T-helper 1 cell (primary cell): ENCODE measurements around the gene URB1.
A peak's percentile ranks its signal among the peaks of the same experiment; 100 is the strongest.
"Not testable (repeated sequence)": the region's sequence is repeated elsewhere in the genome, so short reads cannot be mapped to it uniquely, and the experiment has no call there.

Experiments used
- DNase-seq, 5 donors: peaks; one replicate each; pipeline ENCODE4 v3.0.0-alpha.2; 2012 to 2020

URB1 gene

GRCh38 chr21:32281531-32281930, 111.3 kb downstream of the URB1 start:
- no peak for DNase-seq

DNA sequence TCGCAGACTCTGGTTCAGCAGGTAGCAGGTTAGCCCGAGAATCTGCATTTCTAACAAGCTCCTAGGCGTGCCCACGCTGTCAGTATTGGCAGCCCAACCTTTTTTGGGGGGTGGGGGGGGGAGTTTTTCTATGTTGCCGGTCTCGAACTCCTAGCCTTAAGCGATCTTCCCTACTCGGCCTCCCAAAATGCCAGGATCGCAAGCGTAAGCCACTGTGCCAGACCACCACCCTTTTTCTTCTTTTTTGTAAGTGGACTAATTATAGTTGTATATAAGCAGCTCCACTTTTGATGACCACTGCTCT, 113.5 kb downstream of the URB1 start:
- DNase-seq, result no peak

DNA sequence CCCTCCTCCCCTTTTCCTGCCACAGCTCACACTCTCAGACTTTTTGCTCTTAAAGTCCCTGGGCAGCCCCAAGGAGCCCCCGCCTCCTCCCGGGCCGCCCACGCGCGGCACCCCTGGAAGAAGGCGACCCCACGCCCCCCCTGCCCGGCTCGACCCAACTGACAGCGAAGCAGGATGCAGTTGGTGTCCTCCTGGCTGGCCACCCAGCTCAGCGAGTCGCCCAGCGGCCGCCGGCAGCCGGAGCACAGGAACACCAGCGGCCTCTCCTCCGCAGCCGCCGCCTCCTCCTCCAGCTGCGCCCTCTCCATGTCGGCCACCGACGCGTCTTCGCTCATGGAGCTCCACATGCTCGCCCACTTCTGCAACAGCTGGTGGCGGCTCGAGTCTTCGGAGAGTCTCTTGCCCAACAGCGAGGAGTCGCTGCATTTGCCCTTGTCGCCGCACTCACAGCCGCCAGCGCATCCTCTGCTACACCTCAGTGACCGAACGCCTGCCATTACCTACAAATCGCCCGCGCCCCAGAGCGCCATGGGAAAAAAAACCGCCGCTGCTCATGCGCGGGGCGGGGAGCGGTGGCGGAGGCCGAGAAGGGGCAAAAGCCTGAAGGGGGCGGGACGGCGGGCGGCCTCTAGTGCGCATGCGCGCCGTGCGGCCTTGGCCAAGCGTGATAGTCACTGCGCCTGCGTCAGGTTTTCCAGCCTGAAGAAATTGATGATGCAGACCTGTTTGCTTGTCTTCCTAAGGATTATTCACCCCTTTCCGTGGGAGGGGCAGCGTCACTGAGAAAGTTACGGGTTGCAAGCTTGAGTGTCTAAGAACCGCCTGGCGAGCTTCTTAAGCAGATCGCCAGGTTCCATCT, 114.1 kb downstream of the URB1 start, which contains the start of gene MIS18A:
TSS of gene MIS18A (minus strand) at position 532 of the 859 bp plus-strand sequence. CDS start at position 497, 35 bp downstream.
- peak; percentile 91 to 96 (median 95) for DNase-seq

- no peak for DNase-seq
Measured at GRCh38 chr21:32278103-32278502, 114.7 kb downstream of the URB1 start.

GRCh38 chr21:32276671-32277070, 116.1 kb downstream of the URB1 start:
- no peak for DNase-seq

GRCh38 chr21:32270748-32271147, 122.1 kb downstream of the URB1 start:
- DNase-seq, result no peak

DNA sequence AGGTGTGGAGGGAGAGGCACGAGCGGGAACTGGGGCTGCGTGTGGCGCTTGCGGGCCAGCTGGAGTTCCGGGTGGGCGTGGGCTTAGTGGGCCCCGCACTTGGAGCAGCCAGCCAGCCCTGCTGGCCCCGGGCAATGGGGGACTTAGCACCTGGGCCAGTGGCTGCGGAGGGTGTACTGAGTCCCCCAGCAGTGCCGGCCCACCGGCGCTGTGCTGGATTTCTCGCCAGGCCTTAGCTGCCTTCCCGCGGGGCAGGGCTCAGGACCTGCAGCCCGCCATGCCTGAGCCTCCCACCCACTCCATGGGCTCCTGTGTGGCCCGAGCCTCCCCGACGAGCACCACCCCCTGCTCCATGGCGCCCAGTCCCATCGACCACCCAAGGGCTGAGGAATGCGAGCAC, 127.5 kb downstream of the URB1 start:
- not testable (repeated sequence) for DNase-seq

DNA sequence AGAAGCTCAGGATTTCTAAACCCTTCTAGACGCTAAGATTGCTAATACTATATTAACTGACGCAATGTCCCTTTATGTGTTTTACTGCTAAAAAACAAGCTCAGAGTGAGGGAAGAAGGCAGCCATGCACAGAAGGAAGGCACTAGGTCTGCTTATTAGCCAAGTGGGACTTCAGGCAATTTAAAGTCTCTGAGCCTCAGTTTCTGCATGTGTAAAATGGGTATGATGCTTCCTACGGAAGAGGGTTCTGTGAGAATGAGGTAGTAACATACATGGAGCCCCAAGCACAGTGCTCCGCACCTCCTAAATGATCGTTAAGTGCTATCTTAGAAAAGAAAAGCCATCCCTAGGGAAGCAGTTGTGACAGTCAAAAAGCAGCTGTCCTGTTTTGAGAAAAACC, 130.9 kb downstream of the URB1 start:
- no peak for DNase-seq
